ENCODE data around the gene TWF2. TPM values are rescaled to one million over a fixed set of nuclear protein-coding genes. Genes with fewer than 3 reads are reported as not detected.
A peak's percentile ranks its signal among the peaks of the same experiment; 100 is the strongest.

Gene TWF2
- total and polyA plus RNA-seq, 2 of the 4 experiments (the other 2 are of a cell fraction): 111 to 145 TPM

DNA sequence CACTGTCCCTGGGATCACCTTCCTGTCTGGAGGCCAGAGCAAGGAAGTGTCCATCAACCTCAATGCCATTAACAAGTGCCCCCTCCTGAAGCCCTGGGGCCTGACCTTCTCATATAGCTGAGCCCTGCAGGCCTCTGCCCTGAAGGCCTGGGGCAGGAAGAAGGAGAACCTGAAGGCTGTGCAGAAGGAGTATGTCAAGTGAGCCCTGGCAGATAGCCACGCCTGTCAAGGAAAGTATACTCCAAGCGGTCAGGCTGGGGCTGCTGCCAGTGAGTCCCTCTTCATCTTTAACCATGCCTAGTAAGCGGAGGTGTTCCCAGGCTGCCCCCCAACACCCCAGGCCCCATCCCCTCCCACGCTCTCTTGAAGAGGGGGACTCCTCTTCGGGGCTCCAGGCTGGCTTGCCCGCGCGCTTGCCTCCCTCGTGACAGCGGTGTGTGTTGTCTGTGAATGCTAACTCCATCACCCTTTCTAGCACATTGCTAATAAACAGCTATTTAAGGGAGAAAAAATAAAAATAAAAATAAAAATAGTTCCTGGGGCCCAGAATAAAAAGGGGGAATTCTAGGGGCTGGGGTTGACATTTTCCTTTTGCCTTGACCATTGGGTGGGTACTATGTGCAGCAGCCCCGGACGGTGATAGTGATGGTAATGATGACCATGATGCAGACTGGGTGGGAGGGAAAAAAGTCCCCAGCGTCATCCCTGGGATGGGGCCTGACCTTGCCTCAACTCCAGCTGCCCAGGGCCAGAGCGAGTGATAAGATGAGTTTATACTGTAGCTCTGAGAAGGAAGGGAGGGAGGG is 44.3 kb downstream of the TWF2 start:
- Histone ChIP-seq H2AK5ac (ENCODE audit: low read depth, low read length) (peak overlapping the region; percentile 77; the same call in 1 of the 2 replicates), H3K9ac (ENCODE audit: low read depth, low read length) (no peak overlapping the region), H3K18ac (ENCODE audit: low read depth, low read length) (no peak overlapping the region), H3K4me3 (ENCODE audit: insufficient read depth, low read depth, low read length) (no peak overlapping the region), H3K79me1 (ENCODE audit: low read depth in 1 of 2, low read length in 2 of 2) (peaks cover 12 to 29% of the 10 kb centered on the region in 2 experiments), H4K91ac (ENCODE audit: insufficient read depth, low read depth, low read length) (no peak overlapping the region), H3K36me3 (ENCODE audit: control insufficient read depth, insufficient read depth, low read length) (peaks cover 5% of the 10 kb centered on the region; the same call in 1 of the 2 replicates), H3K4ac (ENCODE audit: low read depth, low read length) (peak overlapping the region; percentile 84), H4K5ac (ENCODE audit: low read depth, low read length) (no peak overlapping the region), H3K23ac (ENCODE audit: low read depth, low read length) (no peak overlapping the region), H2AK9ac (replicated peaks; ENCODE audit: low read depth, low read length, poor library complexity) (no peak overlapping the region), H3K27ac (ENCODE audit: insufficient read depth, low read length) (peak overlapping the region; percentile 30; the same call in 1 of the 2 replicates), H2BK5ac (ENCODE audit: low read depth, low read length, poor library complexity, severe bottlenecking) (no peak overlapping the region), H2BK15ac (ENCODE audit: low read depth, low read length) (peak overlapping the region; percentile 4; the same call in 1 of the 3 replicates), H3K27me3 (ENCODE audit: control insufficient read depth, insufficient read depth, low read length) (no peaks in the 10 kb centered on the region), H3K14ac (replicated peaks; ENCODE audit: low read depth, low read length) (0 out of 2 replicates have a peak overlapping the region, but pooled peaks have one; percentile 28), H2AFZ (replicated peaks; ENCODE audit: low read length, poor library complexity) (peak overlapping the region; percentile 26), H2BK120ac (ENCODE audit: low read depth, low read length) (peak overlapping the region; percentile 49; the same call in 1 of the 2 replicates), H3K9me3 (ENCODE audit: control insufficient read depth, insufficient read depth, low read length) (no peaks in the 10 kb centered on the region), H3K56ac (ENCODE audit: extremely low read depth, insufficient read depth, low read length) (no peak overlapping the region), H4K20me1 (ENCODE audit: insufficient read depth, low read length) (peaks cover 6% of the 10 kb centered on the region), H2BK20ac (ENCODE audit: low read depth, low read length) (peak overlapping the region; percentile 78), H3K4me1 (ENCODE audit: control insufficient read depth, insufficient read depth, low read length) (peaks cover 49% of the 10 kb centered on the region), H4K8ac (ENCODE audit: low read depth in 2 of 2, low read length in 2 of 2) (peak overlapping the region in 1 of 2 experiments; percentile 9; a peak in 1 of 4 replicates), H3K9me1 (ENCODE audit: insufficient read depth, low read length) (peaks cover 39% of the 10 kb centered on the region), H3K4me2 (ENCODE audit: low read depth, low read length) (no peak overlapping the region; the same call in 1 of the 2 replicates)
- dilution Hi-C loops (cut with HindIII; ENCODE audit: low sequenced_read_pairs, unreplicated experiment): no loop called here
- TF ChIP-seq, protein P1, sequence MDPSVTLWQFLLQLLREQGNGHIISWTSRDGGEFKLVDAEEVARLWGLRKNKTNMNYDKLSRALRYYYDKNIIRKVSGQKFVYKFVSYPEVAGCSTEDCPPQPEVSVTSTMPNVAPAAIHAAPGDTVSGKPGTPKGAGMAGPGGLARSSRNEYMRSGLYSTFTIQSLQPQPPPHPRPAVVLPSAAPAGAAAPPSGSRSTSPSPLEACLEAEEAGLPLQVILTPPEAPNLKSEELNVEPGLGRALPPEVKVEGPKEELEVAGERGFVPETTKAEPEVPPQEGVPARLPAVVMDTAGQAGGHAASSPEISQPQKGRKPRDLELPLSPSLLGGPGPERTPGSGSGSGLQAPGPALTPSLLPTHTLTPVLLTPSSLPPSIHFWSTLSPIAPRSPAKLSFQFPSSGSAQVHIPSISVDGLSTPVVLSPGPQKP (IDR thresholded peaks at IDR 0.05; ENCODE audit: borderline replicate concordance, low read depth, low read length): no peak
- TF ChIP-seq, protein P2, sequence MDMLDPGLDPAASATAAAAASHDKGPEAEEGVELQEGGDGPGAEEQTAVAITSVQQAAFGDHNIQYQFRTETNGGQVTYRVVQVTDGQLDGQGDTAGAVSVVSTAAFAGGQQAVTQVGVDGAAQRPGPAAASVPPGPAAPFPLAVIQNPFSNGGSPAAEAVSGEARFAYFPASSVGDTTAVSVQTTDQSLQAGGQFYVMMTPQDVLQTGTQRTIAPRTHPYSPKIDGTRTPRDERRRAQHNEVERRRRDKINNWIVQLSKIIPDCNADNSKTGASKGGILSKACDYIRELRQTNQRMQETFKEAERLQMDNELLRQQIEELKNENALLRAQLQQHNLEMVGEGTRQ (IDR thresholded peaks at IDR 0.05; ENCODE audit: low read depth, low read length): no peak
- WGBS, 2 experiments (ENCODE audit: extremely low coverage in 2 of 2, insufficient read length in 1 of 2): 38% methylated on average over 4 of the region's 14 CpGs; no CpG with 5 or more reads in 1 of the 2 experiments
- in situ Hi-C loops (cut with MboI; ENCODE audit: low sequenced_read_pairs): no loop called here
- ATAC-seq (ENCODE audit: low read depth) (peak; percentile 8), DNase-seq (peak; percentile 72)
- intact Hi-C loops (cut with micrococcal nuclease): loop anchor here (5.0 kb wide), 2 partner anchors 42 to 197 kb away; partner anchors contain the start of genes POC1A and RPL29
- CTCF ChIA-PET: interaction anchor here (0.6 kb wide), 1 partner anchor 19 kb away, joined by 3 read pairs; no protein-coding TSS in a partner anchor
- POLR2A ChIA-PET (ENCODE audit: unreplicated experiment): no interaction called here
- BruUV-seq (replicated peaks): no TSS peak
